LNCaP clone FGC (cell line): Measurements from ENCODE around the gene C10orf53.

Experiments
- DNase-seq: peaks from one replicate; pipeline ENCODE4 v3.0.0-alpha.2; 2011; ENCODE audit warnings: low read depth
- H3K4me3 ChIP-seq: 2 replicates; pipeline ENCODE4 v1.5.1; 2011; ENCODE audit warnings: mild to moderate bottlenecking, low read depth, low read length, control low read depth
- CTCF ChIP-seq: IDR thresholded peaks from 2 replicates; pipeline ENCODE4 v1.5.1; 2012; ENCODE audit warnings: mild to moderate bottlenecking; ENCODE audit not compliant: control insufficient read depth, insufficient read depth; ENCODE audit errors: extremely low read depth

The C10orf53 gene

GRCh38 chr10:49649294-49649693 lies 30.2 kb upstream of the C10orf53 start:
- no peak overlapping the region for H3K4me3 ChIP-seq
- no peak for DNase-seq

DNA sequence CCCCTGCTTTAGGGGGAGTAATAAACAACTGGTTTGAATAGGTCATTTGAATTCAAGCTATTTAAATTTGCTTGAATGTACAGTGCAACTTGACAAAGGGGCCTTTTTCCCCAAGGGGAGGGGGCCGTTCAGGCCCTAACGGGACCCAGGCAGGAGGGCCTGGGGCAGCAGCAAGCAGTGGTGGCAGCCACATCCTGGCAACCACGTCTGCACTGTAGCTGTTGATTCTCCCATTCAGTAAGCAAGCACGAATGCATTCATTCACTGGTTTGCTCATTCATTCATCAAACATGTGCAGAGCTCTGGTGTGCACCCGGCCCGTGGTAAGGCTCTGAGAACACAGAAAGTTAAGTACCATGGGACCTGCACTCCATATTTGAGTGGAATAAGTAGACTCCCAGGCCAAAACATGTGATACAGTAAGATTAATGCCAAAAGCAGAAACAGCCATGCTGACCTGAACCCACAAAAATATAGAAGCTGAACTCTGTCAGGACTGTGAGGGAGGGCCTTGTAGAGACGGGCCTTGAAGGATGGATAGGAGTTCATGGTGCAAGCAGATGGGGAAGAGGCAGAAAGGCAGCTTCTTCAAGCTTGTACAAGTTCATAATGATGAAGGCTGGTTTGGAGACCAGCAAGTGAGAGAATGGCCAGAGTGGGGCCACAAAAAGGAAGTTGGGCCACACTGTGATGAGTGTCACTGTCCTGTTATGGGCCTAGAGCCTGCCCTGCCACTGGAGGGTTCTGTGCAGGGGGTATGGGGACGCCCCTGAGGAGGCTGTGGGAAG lies 29.3 kb upstream of the C10orf53 start:
- H3K4me3 ChIP-seq, result no peak overlapping the region

More at GRCh38 chr10:49649294-49649693, 30.2 kb upstream of the C10orf53 start:
- TF ChIP-seq CTCF, result no peak

DNA sequence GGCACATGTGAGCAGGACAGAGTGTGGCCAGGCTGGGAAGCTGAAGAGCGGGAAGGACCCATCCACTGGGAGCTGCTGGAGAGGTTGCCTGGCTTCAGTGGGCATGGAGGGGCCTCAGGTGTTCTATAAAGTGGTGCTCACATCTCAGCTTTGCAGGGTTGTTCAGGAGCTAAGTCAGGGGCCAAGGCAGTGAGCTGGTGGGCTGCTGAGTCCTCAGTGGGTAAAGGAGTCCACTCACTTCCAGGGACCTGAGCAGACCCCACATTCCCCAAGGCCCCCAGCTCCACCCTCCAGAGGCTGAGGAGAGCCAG lies 28.8 kb upstream of the C10orf53 start:
- no peak for TF ChIP-seq CTCF
- no peak for DNase-seq
- no peak overlapping the region for H3K4me3 ChIP-seq

More for the DNA sequence above, 29.3 kb upstream of the C10orf53 start:
- TF ChIP-seq CTCF, result no peak
- DNase-seq, result no peak

DNA sequence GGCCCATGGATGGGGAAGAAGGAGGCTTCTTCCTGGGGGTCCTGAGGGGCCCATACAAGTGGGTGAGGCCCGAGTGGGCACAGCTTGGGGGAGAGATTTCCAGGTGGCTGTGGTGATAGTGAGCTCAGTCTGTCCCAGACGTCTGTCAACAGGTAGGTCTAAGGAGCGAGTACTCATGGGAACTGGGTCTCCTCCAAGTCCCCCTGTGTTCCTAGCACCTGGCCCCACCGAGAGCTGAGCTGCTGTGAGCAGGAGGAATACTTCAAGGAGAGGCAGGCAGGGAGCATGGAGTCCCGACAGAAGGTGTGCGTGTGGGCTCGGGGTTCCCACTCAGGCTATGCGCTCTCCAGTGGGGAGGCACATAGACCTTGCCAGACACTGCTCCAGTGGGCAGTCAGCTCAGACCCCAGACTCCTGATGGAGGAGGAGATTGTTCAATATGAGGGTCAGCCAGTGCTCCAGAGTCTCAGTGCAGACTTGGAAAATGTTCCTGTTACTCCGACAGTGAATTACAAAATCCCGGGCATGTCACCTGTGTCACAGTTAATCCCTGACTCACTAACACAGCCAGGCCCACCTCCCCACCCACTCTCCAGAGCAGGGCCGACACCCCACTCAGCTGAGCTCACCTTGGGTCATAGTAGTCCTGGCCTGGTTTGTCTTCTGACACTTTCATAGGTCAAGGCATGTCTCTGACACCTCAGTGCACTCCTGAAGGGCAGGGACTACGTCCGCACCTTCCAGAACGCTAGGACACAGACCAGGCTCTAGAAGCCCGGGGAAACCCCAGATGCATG lies 28.2 kb upstream of the C10orf53 start:
- H3K4me3 ChIP-seq, result no peak overlapping the region
- TF ChIP-seq CTCF, result no peak
- no peak for DNase-seq

DNA sequence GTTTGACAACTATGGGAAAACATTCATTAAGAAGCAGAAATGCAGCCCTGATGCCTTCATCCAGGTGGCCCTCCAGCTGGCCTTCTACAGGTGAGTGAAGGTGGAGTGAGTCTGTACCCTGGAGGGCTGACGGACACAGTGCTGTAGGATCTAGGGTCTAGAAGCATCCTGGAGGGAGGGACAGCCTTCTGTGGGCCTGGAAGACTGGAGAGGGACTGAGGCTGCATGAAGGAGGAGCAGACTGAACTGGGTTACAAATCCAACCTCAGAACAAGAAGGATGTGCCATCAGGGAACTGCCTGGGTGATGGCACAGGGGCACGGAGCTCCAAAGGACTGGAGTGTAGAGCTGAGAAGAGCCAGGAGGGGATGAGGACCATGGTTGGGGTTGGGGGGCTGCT lies 27.5 kb upstream of the C10orf53 start:
- TF ChIP-seq CTCF, result no peak
- no peak overlapping the region for H3K4me3 ChIP-seq
- DNase-seq, result no peak

DNA sequence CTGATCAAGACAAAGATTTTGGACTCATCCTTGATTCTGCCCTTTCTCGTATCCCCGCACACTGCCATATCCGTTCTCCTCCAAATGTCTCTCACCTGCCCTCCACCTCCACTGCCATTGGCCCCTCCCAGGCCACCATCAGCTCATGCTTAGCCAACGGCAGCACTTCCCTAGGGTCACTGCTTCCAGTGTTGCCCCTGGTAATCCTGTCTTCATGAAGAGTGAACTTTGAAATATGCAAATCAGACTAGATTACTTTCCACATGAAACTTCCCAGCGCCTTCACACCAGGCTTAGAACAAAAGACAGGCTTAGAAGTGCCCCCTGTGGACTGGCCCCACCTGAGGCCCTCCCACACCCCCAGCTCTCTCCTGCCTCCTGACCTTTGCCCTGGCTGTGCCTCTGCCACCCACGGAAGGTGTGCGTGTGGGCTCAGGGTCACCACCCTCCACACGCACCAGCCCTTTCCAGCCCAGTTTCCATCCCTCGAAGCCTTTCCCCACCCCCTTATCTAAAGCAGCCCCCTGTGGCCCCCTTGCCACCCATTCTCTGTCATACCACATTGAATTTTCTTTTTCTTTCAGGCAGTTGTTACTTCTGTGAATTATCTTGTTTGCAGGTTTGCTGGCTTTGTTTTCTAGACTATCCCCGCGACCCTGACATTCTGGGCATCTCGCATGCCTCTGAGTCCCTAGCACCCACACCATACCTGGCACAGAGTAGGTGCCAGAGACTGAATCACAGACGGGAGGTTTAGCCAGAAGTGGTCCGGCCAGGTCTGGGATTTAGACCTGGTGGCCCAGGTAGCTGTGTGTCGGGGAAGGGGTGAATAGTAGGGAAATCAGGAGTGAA lies 26.8 kb upstream of the C10orf53 start:
- no peak overlapping the region for H3K4me3 ChIP-seq
- no peak for TF ChIP-seq CTCF
- DNase-seq, result no peak
